NCI-H82 treated with DMSO at 0.1 percent for 48 hours (cell line): ENCODE data around the gene KCNN3.
A peak's percentile ranks its signal among the peaks of the same experiment; 100 is the strongest.
"Not testable (repeated sequence)": the region's sequence is repeated elsewhere in the genome, so short reads cannot be mapped to it uniquely, and the experiment has no call there.

Source experiments
- DNase-seq: peaks from one replicate; lab custom pipeline; 2025; ENCODE audit not compliant: unreplicated experiment; lab: John Stamatoyannopoulos, UW

Gene KCNN3

DNA sequence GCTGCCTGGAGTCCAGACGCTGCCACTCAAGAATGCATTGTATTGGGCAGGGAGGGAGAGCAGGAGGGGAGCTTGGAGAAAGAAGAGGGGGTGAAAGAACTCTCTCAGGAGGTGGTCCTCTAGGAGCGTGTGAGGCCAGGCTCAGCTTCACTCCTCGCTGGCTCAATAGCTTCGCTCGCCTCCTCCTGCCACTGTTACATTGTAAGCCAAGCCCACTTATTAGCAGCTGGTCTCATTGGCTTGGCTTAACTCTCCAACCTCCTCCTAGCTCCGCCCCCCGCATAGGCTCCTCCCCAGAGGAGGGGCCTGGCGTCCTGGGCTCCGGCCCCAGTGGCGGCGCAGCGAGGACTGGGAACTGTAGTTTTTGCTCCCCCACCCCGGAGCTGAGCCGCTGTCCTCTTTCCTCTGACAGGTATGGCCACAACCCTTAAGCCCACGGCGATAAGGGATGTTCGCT, at the start of gene KCNN3:
KCNN3 (minus strand) TSS at position 167 of the 457 bp plus-strand sequence. CDS start 317 bp downstream, outside the sequence.
- DNase-seq, result peak; percentile 94

DNA sequence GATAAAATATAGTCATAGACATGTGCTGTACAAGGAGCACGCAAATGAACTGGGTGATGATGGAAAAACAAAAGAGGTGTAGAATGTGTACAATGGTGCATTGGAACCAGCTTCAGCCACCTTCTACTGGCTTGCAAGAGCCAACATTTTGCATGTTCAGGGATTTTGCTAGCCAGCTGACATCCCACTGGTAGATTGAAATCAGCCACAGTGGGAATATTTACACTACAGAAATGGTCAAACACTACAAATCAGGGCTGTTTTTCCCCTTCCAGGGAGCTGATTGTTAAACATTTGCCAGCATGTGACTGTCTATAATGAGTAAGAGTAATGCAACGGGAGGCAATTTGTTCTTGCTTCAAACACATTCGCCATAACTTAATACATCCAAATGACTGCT, 43.2 kb upstream of the KCNN3 start:
- no peak for DNase-seq

DNA sequence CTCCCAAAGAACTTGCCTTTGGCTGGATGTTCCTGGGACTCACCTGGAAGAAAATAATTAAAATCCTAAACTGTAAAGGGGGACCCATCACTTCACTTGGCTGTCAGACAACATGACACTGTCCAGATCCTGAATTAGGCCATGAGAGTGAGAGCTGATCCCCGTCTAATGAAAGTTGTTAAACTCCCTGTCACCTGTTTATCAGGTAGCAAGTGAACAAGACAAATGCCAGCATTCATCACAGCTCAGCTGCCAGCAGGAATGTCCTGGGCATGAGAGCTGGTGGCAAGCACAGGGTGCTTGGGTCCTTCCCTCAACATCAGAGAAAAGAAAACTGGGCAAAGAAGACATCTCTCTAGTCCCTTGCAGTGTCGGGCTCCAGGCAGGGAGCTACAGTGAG, 42.7 kb upstream of the KCNN3 start:
- DNase-seq, result no peak

DNA sequence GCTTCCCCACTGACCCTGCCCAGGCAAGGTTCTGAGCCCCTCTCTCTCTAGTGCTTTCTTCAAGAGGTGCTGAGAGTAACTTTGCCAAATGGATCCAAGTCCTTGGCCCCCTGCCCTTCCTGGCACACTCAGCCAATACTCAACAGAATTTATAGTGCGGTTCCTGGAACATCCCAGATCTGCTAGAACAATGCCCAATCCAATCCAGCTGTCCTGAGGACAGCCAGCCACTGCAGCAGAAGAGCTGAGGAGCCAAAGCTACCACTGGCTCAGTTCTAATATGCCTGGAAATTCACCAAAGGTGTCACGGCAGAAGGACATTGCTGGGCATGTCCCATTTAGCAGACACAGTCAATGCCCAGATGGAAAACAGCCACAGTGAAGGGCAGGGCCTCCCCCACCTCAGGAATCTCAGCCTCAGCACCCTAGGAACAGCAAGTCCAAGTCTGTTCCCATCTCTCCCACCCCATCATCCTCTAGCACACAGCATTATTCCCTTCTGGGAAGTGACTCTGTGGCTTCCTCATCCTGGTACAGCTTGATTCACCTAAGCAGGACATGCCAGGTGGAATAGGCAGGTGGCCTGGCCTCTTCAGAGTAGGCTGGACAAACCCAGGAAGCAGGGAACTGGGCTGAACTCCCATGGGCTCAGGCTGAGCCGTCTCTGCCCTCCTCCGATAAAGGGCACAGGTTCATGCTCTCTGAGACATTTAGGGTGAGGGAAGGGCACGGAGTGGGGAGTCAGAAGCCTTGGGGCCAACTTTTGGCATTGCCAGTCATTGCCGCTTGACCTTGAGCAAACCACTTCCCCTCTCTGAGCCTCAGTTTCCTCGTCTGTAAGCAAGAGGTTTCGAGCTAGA, 41.8 kb upstream of the KCNN3 start:
- no peak for DNase-seq

DNA sequence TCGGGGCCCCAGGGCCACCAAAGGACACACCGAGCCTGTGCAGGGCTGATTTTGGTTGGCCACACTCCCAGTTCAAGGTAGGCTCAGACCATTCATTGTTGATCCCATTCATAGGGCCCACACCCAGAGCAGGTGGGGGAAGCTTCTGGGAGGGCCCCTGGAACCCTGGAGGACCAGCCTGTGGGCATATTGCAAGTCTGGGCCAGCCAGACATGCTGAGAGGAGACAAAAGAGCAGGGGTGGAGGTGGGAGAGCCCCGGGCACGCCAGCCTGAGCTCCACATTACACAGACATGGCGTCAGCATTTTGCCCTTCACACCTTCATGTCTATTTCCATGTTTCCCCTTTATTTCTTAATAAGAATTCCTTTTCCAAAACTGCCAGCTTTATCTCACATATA, 40.8 kb upstream of the KCNN3 start:
- DNase-seq, result no peak

DNA sequence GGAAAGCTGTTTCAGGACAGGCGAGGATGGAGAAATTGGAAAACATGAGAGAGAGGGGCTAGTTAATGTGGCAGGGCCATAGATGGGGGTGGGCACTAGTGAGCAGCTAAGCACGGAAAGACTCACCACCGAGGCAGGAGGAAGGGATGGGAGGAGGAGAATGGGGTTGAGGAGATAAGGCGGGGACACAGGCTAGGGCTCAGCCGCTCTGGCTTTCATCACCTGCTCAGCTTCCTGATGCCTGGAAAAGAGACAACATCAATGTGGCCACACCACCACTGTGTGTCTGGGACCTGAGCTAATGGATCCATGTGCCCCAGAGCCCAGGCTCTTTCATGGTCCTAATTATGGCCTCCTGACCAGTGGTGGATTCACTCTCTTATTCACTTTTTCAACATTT, 38.9 kb upstream of the KCNN3 start:
- no peak for DNase-seq

DNA sequence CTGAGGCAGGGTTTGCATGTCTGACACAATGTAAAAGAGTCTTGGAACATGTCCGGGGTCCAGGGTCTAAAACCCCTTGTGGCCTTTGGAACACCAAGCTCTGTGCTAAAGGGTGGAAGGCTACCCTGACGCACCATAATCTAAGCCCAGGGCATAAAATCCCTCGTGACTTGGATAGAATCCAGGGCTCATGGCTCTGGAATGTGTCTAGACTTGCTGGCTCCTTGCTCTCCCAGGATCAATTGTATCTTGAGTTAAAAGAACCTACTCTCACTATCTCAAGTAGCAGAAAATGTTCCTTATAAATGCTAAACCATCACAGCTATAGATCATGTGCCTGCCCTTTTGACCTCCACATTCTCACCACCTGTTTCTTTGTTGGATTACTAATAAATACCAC, 38.0 kb upstream of the KCNN3 start:
- DNase-seq, result not testable (repeated sequence)

DNA sequence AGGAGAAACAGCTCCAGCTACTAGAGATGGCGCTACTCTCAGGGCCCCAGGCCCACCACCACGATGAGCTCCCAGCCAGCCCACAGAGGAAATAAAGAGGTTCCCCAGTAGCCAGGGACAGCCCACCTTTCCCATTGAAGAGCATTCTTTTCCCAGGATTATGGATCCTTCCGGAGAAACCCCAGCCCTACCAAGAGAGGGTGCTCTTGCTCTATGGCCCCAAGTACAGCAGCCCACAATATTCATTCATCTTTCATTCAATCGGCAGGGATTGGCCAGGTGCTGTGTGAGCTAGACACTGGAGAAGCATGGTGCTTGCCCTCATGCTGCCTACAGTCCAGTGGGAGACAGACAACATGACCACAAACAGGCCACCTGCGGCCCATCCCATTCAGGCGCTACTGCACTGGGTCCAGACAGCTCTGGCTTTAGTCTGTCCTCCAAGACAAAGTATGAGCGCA, 36.6 kb upstream of the KCNN3 start:
- no peak for DNase-seq

DNA sequence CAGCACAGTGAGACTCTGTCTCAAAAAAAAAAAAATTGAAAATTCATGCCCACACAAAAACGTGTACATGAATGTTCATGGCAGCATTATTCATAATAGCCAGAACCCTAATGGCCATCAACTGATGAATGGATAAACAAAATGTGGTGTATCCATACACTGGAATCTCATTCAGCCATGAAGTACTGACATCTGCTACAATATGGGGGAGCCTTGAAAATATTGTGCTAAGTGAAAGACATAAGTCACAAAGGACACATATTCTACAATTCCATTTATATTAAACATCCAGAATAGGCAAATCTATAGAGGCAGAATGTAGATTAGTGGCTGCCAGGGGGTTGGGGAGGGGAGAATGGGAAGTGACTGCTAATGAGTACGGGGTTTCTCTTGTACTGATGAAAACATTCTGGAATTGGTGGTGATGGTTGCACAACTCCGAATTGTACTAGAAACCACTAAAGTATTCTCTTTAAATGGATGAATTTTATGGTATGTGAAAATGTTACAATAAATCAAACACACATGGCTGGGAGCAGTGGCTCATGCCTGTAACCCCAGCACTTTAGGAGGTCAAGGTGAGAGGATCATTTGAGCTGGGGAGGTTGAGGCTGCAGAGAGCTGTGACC, 33.0 kb upstream of the KCNN3 start:
- no peak for DNase-seq

DNA sequence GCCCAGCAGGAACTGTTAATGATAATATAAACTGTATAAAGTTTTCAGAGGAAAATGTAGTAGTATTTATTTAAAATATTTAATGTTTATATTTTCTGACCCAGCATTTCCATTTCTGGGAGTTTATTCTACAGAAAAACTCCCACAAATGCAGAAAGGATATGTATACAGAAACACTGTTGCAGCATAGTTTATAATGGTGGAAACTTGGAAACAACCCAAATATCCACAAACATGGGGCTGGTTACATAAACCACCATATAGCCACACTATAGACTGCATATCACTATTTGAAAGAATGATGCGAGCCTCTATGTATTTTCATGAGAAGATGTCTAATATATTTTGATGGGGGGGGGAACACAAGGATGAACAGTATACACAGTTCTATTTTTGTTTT, 31.5 kb upstream of the KCNN3 start:
- no peak for DNase-seq

DNA sequence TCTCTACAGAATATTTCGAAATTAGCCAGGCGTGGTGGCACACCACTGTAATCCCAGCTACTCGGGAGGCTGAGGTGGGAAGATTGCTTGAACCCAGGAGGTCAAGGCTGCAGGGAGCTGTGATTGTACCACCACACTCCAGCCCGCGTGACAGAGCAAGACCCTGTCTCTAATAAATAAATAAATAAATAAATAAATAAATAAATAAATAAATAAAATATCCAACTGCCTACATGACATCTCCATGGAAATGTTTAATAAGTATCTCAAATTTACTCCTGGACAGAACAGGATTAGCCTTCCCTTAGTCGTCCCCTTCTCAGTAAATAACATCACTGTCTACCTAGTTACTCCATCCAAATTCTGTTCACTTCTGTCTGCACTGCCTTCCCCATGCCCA, 29.0 kb upstream of the KCNN3 start:
- DNase-seq, result no peak

DNA sequence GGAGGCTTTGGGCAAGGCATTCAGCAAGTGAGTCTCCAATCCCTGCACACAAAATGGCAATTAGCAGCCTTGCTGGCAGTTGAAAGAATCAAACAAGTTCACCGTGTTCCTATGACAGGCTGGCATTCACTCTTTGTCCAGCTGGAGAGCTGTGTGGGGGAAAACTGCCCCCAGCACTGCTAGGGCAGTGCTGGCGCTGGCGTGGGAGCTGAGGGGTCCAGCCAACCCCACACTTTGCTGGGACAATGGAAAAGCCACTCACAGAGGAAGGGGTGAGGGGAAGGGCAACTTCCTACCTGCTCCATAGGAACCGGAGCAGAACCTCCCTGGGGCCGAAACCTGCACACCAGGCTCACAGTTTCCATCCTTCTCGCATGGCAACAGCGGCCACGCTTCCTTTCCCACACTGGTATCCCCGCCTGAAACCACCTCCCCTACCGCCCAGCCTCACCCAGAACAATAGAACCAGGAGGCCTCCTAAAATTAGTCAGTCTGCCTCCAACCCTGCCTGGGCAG, 26.7 kb upstream of the KCNN3 start:
- no peak for DNase-seq

DNA sequence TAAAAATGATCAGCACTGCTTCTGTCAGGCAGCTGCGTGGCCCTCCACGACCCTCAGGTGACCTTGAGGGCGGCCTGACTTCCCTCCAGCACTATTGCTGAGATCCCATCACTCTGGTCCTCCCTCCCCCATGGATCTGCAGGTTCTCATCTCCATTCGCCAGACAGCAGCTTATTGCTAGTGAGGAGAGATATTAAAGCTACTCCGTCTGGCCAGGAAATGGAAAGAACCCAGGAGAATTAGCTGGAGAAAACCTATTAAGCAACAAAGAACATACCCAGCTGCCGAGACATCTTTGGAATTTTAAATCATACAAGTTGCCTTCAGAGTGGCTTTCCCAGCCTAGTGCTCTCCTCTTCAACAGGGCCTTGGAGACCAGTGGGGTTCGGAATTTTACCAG, 25.7 kb upstream of the KCNN3 start:
- no peak for DNase-seq

DNA sequence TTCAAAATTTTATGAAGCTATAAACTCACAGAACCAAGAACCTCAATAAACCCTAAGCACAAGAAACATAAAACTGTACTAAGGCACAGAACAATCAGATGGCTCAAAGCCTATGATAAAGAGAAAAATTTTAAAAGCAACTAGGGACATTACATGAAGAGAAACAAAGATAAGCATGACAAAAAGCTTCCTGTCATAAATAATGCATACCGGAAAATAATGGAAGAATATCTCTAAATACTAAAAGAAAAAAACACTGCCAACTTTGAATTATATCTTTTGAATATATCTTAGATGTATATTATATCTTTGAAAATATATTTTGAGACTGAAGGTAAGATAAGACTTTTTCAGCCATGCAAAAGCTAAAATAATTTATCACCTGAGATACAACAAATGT, 21.4 kb upstream of the KCNN3 start:
- no peak for DNase-seq

DNA sequence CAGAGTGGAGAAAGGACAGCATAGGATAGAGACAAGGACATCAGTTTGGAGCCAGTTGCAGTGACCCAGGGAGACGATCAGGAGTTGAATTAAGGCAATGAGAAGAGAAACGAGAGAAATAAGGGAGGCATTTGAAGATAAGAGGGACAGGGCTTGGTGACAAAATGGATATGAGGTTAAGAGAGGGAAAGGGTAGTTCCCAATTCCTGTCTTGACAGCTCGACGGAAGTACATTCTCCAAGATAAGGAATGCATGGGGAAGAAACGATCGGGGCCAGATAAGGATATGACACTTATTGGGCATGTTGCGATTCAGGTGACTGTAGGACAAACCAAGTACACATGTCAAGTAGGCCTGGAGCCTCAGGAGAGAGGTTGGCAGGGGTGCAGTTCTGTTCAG, 18.7 kb upstream of the KCNN3 start:
- no peak for DNase-seq

DNA sequence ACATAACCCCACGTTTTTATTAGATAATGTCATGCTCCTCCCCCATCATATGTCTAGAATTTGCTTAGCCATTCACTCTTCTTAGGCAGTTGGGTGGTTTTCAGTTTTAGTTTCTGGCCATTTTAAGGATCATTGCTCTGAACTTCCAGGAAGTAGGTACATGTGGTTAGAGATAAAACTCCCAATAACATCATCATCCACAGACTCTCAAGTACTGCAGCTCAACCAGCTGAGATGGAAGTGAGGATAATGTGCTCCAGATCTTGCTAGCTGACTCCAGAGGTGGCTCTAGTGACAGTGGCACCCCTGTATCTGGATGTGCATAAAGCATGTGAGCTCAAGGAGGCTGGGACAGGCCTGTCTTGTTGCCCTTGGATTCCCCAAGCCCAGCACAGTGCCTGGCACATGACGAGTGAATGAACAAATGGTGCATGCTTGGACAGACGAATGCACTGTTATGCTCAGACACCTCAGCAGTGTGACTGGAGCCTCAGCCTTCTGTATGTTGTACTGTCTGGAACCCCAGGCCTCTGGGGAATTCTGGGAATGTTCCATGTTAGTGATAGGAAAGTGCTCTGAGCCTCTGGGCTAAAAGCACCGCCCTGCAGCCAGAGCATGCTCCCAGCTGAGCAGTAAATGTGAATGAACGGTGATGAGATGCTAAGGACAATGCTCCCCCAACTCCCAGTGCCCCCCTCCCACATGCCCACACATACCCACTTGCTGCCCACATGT, 16.4 kb upstream of the KCNN3 start:
- no peak for DNase-seq

DNA sequence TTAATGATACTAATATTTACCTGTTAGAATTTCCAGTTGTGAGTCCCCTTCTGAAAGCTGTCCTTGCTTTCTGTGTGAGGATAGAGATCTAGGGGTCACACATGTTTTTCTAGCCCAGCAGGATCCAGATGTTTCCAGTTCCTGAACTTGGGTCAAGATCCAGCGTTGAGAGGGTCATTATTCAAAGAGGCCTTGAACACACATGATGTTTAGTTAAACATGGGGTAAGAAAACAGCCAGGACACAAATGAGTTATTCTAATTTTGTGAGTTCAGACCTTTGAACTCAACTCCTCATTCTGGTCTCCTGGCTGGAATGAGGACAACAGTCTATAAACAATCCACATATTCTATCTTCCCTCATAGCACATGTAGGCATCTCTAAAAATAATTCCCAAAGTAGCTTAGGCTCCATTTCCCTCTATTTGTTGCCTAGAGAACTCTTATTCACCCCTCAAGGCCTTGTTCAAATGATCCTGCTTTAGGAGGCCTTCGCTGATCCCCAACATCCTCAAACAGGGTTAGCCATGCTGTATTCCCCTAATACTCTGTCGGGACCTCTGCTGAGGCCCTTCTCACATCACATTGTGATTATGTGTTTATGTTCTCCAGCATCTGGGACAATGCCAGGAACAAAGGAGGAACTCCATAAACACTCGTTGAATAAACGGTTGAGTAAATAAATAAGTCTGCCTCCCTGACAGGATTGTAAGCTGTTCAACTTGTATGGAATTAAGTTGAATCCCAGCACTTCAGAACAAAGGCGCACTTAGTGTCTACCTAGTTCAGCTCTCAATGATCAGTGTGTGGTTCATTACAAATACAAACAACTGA, 15.0 kb upstream of the KCNN3 start:
- no peak for DNase-seq

DNA sequence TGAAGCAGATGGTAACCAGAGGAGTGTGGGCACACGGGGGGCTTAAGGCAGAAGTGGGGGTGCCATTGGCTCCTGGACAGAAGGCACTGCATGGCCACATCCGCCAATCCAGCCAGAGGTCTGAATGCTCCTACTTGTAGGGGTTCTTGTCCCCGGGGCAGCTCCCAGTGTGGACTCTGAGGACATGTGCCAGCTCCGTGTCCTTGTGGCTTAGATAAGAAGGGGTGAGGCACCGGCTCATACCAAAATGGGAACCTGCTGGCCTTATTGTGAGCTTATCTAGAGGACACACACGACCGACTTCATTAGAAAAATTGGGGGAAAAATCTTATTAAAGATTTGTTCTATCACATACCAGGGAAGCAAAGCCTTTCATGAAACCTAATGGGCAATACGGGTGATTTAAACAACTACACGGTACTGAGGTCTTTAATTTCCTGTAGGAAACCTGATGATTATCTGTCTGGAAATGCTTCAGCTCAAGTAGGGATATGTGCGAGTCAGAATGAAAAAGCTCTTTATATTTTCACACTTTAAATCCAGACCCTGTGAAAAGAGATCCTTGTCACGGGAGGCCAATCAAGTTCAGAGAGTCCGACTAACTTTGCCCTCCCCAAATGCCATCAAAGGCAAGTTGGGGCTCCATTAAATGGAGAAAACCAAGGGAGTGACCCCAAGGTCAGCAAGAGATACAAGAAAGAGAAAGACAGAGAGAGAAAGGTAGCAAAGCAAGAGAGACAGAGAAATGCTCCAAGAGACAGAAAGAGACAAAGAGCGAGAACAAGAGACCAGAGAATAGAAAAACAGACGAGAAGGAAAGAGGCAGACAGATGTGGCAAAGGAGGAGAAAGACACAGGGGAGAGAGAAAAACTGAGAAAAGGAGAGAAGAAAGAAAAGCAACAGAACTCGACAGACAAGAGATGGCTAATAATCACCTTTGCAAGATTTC, 14.1 kb upstream of the KCNN3 start:
- DNase-seq, result no peak

DNA sequence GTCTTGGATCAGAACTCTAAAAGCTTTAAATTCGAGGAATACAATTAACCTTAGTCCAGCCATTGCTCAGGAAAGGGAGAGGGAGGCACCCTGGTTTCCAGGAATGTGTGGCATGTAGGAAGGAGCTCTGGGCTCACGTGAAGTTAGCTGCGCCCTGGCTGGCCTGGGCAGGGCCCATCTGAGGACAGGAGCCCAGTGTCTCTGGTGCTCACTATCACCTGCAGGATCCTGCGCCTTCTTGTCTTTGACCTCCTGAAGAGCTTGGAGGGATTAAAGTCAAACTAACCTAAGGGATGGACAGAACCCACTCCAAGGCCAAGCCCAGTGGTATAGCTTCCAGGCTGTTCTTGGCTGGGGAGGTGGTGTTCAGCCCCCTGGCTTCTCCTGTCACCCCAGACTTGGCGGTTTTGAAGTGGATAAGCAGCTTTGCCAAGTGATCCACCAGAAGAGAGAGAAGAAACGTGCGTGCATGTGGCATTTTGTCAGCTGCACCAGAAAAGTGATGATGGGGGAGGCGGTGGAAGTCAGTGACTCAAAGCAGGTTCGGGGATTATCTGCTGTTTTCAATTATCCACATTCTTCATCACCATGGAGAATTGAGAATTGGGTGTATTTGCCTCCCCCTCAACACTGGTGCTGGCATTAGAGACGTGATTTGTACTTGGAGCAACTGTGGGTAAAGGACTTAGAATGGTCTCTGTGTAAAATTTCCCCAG, 11.9 kb upstream of the KCNN3 start:
- no peak for DNase-seq
